Ovary (tissue), 9 donors: ENCODE measurements around the gene CACYBP. TPM values are rescaled to one million over a fixed set of nuclear protein-coding genes. Genes with fewer than 3 reads are reported as not detected.

Source experiments
- DNase-seq, 5 donors: peaks; one replicate each; pipeline ENCODE4 v3.0.0-alpha.2; 2019 to 2020
- H3K27ac ChIP-seq, 2 donors: fragments of 200-600 bp; one replicate each; pipeline versions ENCODE4 v1.5.1 to v1.8.0; 2019 to 2022
- H3K27me3 ChIP-seq: fragments of 200-600 bp; one replicate; pipeline ENCODE4 v1.8.0; 2022
- H3K36me3 ChIP-seq: fragments of 200-600 bp; sonication (generic); one replicate; pipeline ENCODE4 v1.5.1; 2019
- H3K4me1 ChIP-seq: one replicate; pipeline ENCODE4 v1.8.1; 2013; ENCODE audit warnings: mild to moderate bottlenecking, moderate library complexity; ENCODE audit not compliant: insufficient read depth
- H3K4me3 ChIP-seq: fragments of 200-600 bp; sonication (generic); one replicate; pipeline ENCODE4 v1.5.1; 2017
- H3K9me3 ChIP-seq, 2 donors: fragments of 200-600 bp in 1 of 2; sonication (generic) in 1 of 2; one replicate each; pipeline versions ENCODE4 v1.5.1 to v1.8.1; 2013 to 2019; ENCODE audit warnings: mild to moderate bottlenecking in 1 of 2, moderate library complexity in 1 of 2
- EP300 ChIP-seq: sonication (generic); formaldehyde crosslinking; IDR thresholded peaks from one replicate; pipeline ENCODE4 v1.6.1; 2017; ENCODE audit warnings: antibody characterized with exemption
- POLR2A ChIP-seq: fragments of 450-650 bp; IDR thresholded peaks from one replicate; pipeline ENCODE4 v1.6.1; 2017; ENCODE audit warnings: antibody characterized with exemption, mild to moderate bottlenecking, moderate library complexity
- WGBS, 3 donors: extraction: QIAGEN DNeasy Blood & Tissue Kit in 1 of 3; methylation state at CpG; one replicate each; pipeline versions ENCODE4 v1.1.5 to v1.1.7; 2013 to 2017; 5-methylcytosine and 5-hydroxymethylcytosine counted together
- intact Hi-C, 4 donors: fragments of 100-400 bp; cut with DNase I; formaldehyde crosslinking; loops; one replicate each; pipeline versions ENCODE4 v1.11.0 to v1.15.1; 2022 to 2023
- polyA plus RNA-seq, 2 donors: library from polyadenylated mRNA; stranded (reverse); fragments of 200-250 nt in 1 of 2; fragments of 350-450 nt in 1 of 2; fragmentation: Illumina TruSeq in 1 of 2; extraction: RNeasy Lipid Tissue Mini Kit (QIAGEN cat#74804) in 1 of 2; gene quantifications; one replicate each; pipeline ENCODE4 v1.2.3, GENCODE V29; 2013 to 2014
- total RNA-seq, 7 donors: library from RNA; depleted of rRNA in 2 of 7; stranded (reverse); fragments of >200 nt in 2 of 7; fragmentation: NEBNext Ultra II Directional in 3 of 7; extraction: Animal tissue kit (Norgen Biotek cat#: 25700) in 3 of 7; gene quantifications; one replicate each; pipeline versions ENCODE4 v1.1.0 to v1.2.4, GENCODE V29; 2016 to 2023
- TF ChIP-seq, protein P1 (sequence below), 3 donors: fragments of 450-650 bp in 2 of 3; fragments of 200-600 bp in 1 of 3; IDR thresholded peaks; one replicate each; pipeline versions ENCODE4 v1.5.1 to v1.8.0; 2016 to 2022; ENCODE audit warnings: antibody characterized with exemption in 3 of 3, mild to moderate bottlenecking in 1 of 3
- donor health status: DM: no; HTN: no; CAD: no; lungs with moderate emphysema.
- donor health status: DM: no; HTN: no; CAD: no.
- donor health status: Bipolar disorder and iron deficiency.
- donor health status: DM: yes; HTN: yes; CAD: no.
- donor health status: DM: no; HTN: no; CAD: no.
- donor health status: DM: yes; HTN: yes; CAD: no.

CACYBP gene
- total and polyA plus RNA-seq, 9 donors, result 58.4 to 171 (median 75.0) TPM

DNA sequence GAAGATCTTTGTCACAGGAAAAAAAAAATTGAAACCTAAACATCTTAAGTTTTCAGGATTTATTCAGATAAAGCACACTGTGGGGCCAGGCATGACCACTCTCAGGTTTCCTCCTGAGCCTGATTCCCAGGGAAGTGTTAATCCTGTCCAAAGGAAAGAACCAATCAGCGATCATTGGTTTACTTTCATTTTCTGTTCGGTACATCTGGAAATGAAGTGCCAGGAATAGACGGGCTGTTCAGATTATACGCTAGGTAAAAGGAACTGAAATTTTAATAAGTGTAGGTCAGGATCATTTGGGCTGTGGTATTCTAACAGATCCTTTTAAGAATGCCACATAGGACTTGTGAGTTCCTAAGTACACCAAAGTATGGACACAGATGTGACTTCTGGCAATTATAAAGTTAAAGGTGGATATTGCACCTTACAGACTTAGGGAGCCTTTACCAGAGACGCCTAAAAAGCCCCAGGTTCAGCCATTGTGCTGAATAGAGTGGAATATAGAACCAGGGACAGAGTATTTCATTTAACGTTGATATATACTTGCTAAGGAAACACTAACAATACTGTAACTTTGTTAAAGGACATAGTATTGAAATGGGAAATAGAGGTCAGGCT lies 9.3 kb upstream of the CACYBP start:
- intact Hi-C loops, result no loop called here
- Histone ChIP-seq H3K27ac (peak overlapping the region; percentile 85 to 89), H3K27me3 (no peaks in the 10 kb centered on the region), H3K4me3 (peak overlapping the region; percentile 47), H3K4me1 (peaks cover 2% of the 10 kb centered on the region), H3K9me3 (no peaks in the 10 kb centered on the region), H3K36me3 (no peaks in the 10 kb centered on the region)
- 1 to 5% (median 2%) methylated on average over 6 of the region's 6 CpGs for WGBS, 3 donors
- no peak for TF ChIP-seq EP300
- no peak for TF ChIP-seq POLR2A
- TF ChIP-seq, protein P1, sequence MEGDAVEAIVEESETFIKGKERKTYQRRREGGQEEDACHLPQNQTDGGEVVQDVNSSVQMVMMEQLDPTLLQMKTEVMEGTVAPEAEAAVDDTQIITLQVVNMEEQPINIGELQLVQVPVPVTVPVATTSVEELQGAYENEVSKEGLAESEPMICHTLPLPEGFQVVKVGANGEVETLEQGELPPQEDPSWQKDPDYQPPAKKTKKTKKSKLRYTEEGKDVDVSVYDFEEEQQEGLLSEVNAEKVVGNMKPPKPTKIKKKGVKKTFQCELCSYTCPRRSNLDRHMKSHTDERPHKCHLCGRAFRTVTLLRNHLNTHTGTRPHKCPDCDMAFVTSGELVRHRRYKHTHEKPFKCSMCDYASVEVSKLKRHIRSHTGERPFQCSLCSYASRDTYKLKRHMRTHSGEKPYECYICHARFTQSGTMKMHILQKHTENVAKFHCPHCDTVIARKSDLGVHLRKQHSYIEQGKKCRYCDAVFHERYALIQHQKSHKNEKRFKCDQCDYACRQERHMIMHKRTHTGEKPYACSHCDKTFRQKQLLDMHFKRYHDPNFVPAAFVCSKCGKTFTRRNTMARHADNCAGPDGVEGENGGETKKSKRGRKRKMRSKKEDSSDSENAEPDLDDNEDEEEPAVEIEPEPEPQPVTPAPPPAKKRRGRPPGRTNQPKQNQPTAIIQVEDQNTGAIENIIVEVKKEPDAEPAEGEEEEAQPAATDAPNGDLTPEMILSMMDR (IDR thresholded peaks at IDR 0.05), result no peak
- DNase-seq, result peak in 1 of 5 donors; percentile 25

DNA sequence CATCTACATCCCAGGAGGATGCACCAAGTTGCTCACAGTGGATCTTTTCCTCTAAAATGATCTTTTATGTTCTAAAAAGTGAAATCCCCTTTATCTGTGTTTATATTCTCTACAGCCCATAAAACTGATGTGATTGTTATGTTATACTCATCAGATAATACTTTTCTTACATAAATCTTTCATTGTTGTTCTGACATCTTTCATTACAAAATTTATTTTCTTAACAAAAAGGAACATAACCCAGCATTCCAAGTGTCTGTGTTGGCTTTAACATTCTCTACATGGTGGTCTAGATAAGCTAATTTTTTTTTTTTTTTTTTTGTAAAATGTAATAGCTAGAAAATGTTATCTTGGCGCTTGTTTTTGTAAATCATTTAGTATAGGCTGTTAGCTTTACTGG lies 8.3 kb upstream of the CACYBP start:
- H3K27ac ChIP-seq, result peak overlapping the region in 1 of 2 donors; percentile 85
- intact Hi-C loops, result no loop called here
- TF ChIP-seq EP300 (no peak), POLR2A (no peak)
- TF ChIP-seq, protein P1 (IDR thresholded peaks at IDR 0.05), result no peak
- H3K4me3 ChIP-seq, result no peak overlapping the region
- no peak for DNase-seq
- H3K4me1 ChIP-seq, result peaks cover 2% of the 10 kb centered on the region
- H3K27me3 ChIP-seq, result no peaks in the 10 kb centered on the region
- H3K36me3 ChIP-seq, result no peaks in the 10 kb centered on the region
- 59 to 75% (median 70%) methylated on average over 1 of the region's 1 CpG for WGBS, 3 donors
- no peaks in the 10 kb centered on the region for H3K9me3 ChIP-seq

DNA sequence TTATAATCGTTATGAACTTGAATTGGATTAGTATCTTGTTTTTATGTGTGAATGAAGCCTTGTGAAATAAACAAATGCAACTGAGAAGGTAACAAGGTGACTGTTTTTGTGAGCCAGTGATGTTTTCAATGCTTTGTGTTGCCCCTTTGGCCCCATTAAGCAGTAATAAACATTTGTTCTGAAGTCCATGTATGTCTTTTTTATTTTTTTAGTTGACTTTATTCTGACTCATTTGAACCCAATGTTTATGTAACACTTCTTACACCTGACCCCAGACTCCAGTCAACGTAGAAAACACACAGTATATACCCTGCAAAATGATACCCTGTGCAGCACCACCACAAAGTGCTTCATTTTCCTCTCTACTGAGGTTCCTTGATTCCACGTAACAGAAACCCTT lies 4.6 kb upstream of the CACYBP start:
- intact Hi-C loops, result no loop called here
- no peak for TF ChIP-seq POLR2A
- TF ChIP-seq, protein P1 (IDR thresholded peaks at IDR 0.05), result no peak
- no peak for DNase-seq
- Histone ChIP-seq H3K4me1 (peaks cover 4% of the 10 kb centered on the region), H3K4me3 (no peak overlapping the region), H3K27ac (no peak overlapping the region), H3K36me3 (no peaks in the 10 kb centered on the region), H3K9me3 (no peaks in the 10 kb centered on the region), H3K27me3 (no peaks in the 10 kb centered on the region)
- 74 to 87% (median 78%) methylated on average over 3 of the region's 3 CpGs for WGBS, 3 donors

DNA sequence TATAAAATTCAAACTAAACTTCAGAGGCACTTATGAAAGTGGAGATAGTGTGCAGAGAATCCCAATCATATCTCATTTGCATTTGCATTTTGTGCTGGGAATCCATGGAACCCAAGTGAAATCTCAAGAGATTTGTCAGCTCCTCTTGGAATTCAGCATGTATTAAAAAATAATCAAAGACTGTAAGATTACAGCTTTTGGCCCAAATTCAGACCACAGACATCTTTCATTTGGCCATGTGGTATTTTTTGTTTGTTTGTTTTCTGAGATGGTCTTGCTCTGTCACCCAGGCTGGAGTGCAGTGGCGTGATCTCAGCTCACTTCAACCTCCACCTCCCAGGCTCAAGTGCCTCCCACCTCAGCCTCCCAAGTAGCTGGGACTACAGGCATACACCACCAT lies 3.8 kb upstream of the CACYBP start:
- H3K9me3 ChIP-seq, result no peaks in the 10 kb centered on the region
- no peak overlapping the region for H3K27ac ChIP-seq
- H3K4me3 ChIP-seq, result no peak overlapping the region
- intact Hi-C loops, result no loop called here
- H3K27me3 ChIP-seq, result no peaks in the 10 kb centered on the region
- peaks cover 4% of the 10 kb centered on the region for H3K4me1 ChIP-seq
- TF ChIP-seq EP300, result no peak
- TF ChIP-seq, protein P1 (IDR thresholded peaks at IDR 0.05), result no peak
- no peak for TF ChIP-seq POLR2A
- no peaks in the 10 kb centered on the region for H3K36me3 ChIP-seq
- no peak for DNase-seq
- 86 to 96% (median 91%) methylated on average over 1 of the region's 1 CpG for WGBS, 3 donors
